HEK293 (cell line): ENCODE results near the gene ZSWIM4.

Experiments
- HOXA7 ChIP-seq: sonication (generic); formaldehyde crosslinking; IDR thresholded peaks from 2 replicates; pipeline ENCODE4 v1.8.1; 2022; ENCODE audit warnings: missing genetic modification reagents, borderline replicate concordance
- MEIS1 ChIP-seq: sonication (generic); formaldehyde crosslinking; IDR thresholded peaks from 2 replicates; pipeline ENCODE4 v1.8.1; 2022; ENCODE audit warnings: missing genetic modification reagents, mild to moderate bottlenecking, borderline replicate concordance
- OSR2 ChIP-seq: fragments of 450-650 bp; formaldehyde crosslinking; IDR thresholded peaks from 2 replicates; pipeline ENCODE4 v1.5.1; 2016; ENCODE audit warnings: missing biosample characterization, missing genetic modification characterization
- SALL2 ChIP-seq: fragments of 450-650 bp; formaldehyde crosslinking; IDR thresholded peaks from 2 replicates; pipeline ENCODE4 v1.5.0; 2017; ENCODE audit warnings: missing biosample characterization, mild to moderate bottlenecking, missing genetic modification characterization, borderline replicate concordance
- SCRT2 ChIP-seq: fragments of 450-650 bp; formaldehyde crosslinking; IDR thresholded peaks from 2 replicates; pipeline ENCODE4 v1.5.1; 2016; ENCODE audit warnings: missing biosample characterization, missing genetic modification characterization
- SP3 ChIP-seq: fragments of 450-650 bp; formaldehyde crosslinking; IDR thresholded peaks from 2 replicates; pipeline ENCODE4 v1.5.1; 2016; ENCODE audit warnings: missing biosample characterization, missing genetic modification characterization
- TCF7L2 ChIP-seq: IDR thresholded peaks from 2 replicates; pipeline ENCODE4 v1.6.1; 2011; ENCODE audit warnings: low read depth, mild to moderate bottlenecking, inconsistent platforms, low read length, moderate library complexity, borderline replicate concordance
- TRIM28 ChIP-seq: IDR thresholded peaks from 2 replicates; pipeline ENCODE4 v1.6.1; 2011; ENCODE audit warnings: low read length, control low read depth, borderline replicate concordance
- YY1 ChIP-seq: fragments of 450-650 bp; formaldehyde crosslinking; IDR thresholded peaks from 2 replicates; pipeline ENCODE4 v1.5.1; 2018; ENCODE audit warnings: missing biosample characterization, missing genetic modification characterization
- ZBTB8A ChIP-seq: fragments of 450-650 bp; formaldehyde crosslinking; IDR thresholded peaks from 2 replicates; pipeline ENCODE4 v1.5.1; 2016; ENCODE audit warnings: missing biosample characterization, missing genetic modification characterization
- ZNF138 ChIP-seq: fragments of 450-650 bp; formaldehyde crosslinking; IDR thresholded peaks from 2 replicates; pipeline ENCODE4 v1.5.1; 2016; ENCODE audit warnings: missing biosample characterization, missing genetic modification characterization, borderline replicate concordance
- ZNF248 ChIP-seq: fragments of 450-650 bp; formaldehyde crosslinking; IDR thresholded peaks from 2 replicates; pipeline ENCODE4 v1.5.1; 2017; ENCODE audit warnings: missing biosample characterization, missing genetic modification characterization
- ZNF394 ChIP-seq: fragments of 450-650 bp; formaldehyde crosslinking; IDR thresholded peaks from 2 replicates; pipeline ENCODE4 v1.5.1; 2016; ENCODE audit warnings: missing biosample characterization, missing genetic modification characterization, mild to moderate bottlenecking, moderate library complexity, borderline replicate concordance
- ZNF501 ChIP-seq: fragments of 450-650 bp; formaldehyde crosslinking; IDR thresholded peaks from 2 replicates; pipeline ENCODE4 v1.5.1; 2016; ENCODE audit warnings: missing biosample characterization, missing genetic modification characterization
- ZNF521 ChIP-seq: fragments of 450-650 bp; formaldehyde crosslinking; IDR thresholded peaks from 2 replicates; pipeline ENCODE4 v1.5.1; 2017; ENCODE audit warnings: missing biosample characterization, mild to moderate bottlenecking, missing genetic modification characterization
- ZNF530 ChIP-seq: fragments of 450-650 bp; formaldehyde crosslinking; IDR thresholded peaks from 2 replicates; pipeline ENCODE4 v1.5.1; 2016; ENCODE audit warnings: low read depth, missing biosample characterization, missing genetic modification characterization
- ZNF561 ChIP-seq: fragments of 450-650 bp; IDR thresholded peaks from 2 replicates; pipeline ENCODE4 v1.5.1; 2018; ENCODE audit warnings: missing biosample characterization, missing genetic modification characterization, borderline replicate concordance
- ZNF654 ChIP-seq: fragments of 450-650 bp; formaldehyde crosslinking; IDR thresholded peaks from 2 replicates; pipeline ENCODE4 v1.5.1; 2016; ENCODE audit warnings: low read depth, missing biosample characterization, missing genetic modification characterization
- ZNF747 ChIP-seq: fragments of 450-650 bp; formaldehyde crosslinking; IDR thresholded peaks from 2 replicates; pipeline ENCODE4 v1.5.1; 2016; ENCODE audit warnings: missing biosample characterization, missing genetic modification characterization
- ZNF76 ChIP-seq: fragments of 450-650 bp; formaldehyde crosslinking; IDR thresholded peaks from 2 replicates; pipeline ENCODE4; 2016; ENCODE audit warnings: low read depth, missing biosample characterization, missing genetic modification characterization, borderline replicate concordance
- ZSCAN30 ChIP-seq: fragments of 450-650 bp; IDR thresholded peaks from 2 replicates; pipeline ENCODE4 v1.5.1; 2018; ENCODE audit warnings: missing biosample characterization, mild to moderate bottlenecking, missing genetic modification characterization, moderate library complexity
- TF ChIP-seq, protein P1 (sequence below): fragments of 450-650 bp; formaldehyde crosslinking; IDR thresholded peaks from 2 replicates; pipeline ENCODE4 v1.5.1; 2016; ENCODE audit warnings: missing biosample characterization, missing genetic modification characterization
- TF ChIP-seq, protein P2 (sequence below): fragments of 450-650 bp; formaldehyde crosslinking; IDR thresholded peaks from 2 replicates; pipeline ENCODE4 v1.5.1; 2016; ENCODE audit warnings: missing biosample characterization, missing genetic modification characterization, low read depth
- TF ChIP-seq, protein P3 (sequence below): fragments of 450-650 bp; formaldehyde crosslinking; IDR thresholded peaks from 2 replicates; pipeline ENCODE4 v1.5.1; 2016; ENCODE audit warnings: missing biosample characterization, missing genetic modification characterization
- TF ChIP-seq, protein P4 (sequence below): fragments of 450-650 bp; formaldehyde crosslinking; IDR thresholded peaks from 2 replicates; pipeline ENCODE4 v1.5.1; 2016; ENCODE audit warnings: missing biosample characterization, missing genetic modification characterization
- TF ChIP-seq, protein P5 (sequence below): fragments of 450-650 bp; formaldehyde crosslinking; IDR thresholded peaks from 2 replicates; pipeline ENCODE4 v1.5.1; 2017; ENCODE audit warnings: missing biosample characterization, missing genetic modification characterization
- TF ChIP-seq, protein P6 (sequence below): fragments of 450-650 bp; formaldehyde crosslinking; IDR thresholded peaks from 2 replicates; pipeline ENCODE4 v1.5.1; 2016; ENCODE audit warnings: missing biosample characterization, missing genetic modification characterization
- TF ChIP-seq, protein P7 (sequence below): fragments of 450-650 bp; formaldehyde crosslinking; IDR thresholded peaks from 2 replicates; pipeline ENCODE4 v1.5.1; 2016; ENCODE audit warnings: missing biosample characterization, missing genetic modification characterization, low read depth

ZSWIM4 gene

DNA sequence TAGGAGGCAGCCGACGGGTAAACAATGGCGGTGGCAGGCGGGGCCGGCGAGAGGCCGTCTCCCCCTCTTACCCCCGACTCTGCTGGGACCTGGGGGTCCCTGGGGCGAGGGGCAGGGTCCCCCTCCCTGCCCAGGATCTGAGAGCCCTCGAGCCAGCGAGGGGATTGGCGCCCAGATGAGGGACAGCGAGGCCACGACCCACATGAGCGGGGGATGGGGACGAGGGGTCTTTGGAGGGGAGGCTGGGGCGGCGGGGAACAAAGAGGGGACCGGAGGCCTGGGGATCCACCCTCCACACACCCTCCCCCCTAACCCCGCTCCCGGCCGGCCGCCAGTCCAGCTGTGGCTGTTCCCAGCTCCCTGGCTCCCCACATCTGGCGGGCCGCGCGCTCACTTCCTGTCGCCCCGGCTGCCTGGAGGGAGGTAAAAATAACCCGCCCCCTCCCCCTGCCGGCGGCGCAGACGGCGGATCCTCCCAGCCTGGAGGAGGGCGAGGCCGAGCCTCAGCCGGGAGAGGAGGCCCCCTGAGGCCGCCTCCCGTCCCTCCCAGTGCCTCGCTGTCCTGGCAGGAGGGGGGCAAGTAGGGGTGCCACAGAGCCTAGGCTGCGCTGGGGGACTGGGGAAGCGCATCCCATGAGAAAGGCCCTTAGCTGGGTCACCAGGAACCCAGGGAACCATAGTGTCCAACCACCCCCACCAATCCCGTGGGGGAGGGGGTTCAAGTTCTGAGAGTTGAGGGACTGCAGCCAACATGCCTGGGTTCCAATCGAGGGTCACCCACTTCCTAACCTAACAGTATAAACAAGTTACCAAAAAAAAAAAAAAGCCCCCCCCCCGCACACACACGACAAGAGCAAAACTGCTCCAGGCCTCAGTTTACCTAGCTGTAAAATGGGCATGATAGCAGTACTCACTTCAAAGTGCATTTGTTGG, 52.4 kb downstream of the ZSWIM4 start (continued):
- TF ChIP-seq SALL2 (tag by site-specific recombination) (no peak), ZNF530 (tag by site-specific recombination) (no peak), ZNF248 (tag by site-specific recombination) (no peak), ZNF521 (tag by site-specific recombination) (no peak), ZNF138 (tag by site-specific recombination) (no peak), OSR2 (tag by site-specific recombination) (peak; percentile 43; the same call in 1 of the 2 replicates), SP3 (peak; percentile 54), SCRT2 (tag by site-specific recombination) (no peak), ZSCAN30 (tag by site-specific recombination) (peak; percentile 88), ZNF747 (no peak), HOXA7 (no peak), ZNF394 (tag by site-specific recombination) (no peak), YY1 (tag by site-specific recombination) (peak; percentile 68), TCF7L2 (no peak), ZBTB8A (tag by site-specific recombination) (peak; percentile 69; the same call in 1 of the 2 replicates), ZNF654 (0 out of 2 replicates have a peak, but pooled peaks have one; percentile 10), TRIM28 (no peak), ZNF76 (no peak), ZNF561 (peak; percentile 89), ZNF501 (no peak), MEIS1 (no peak)
- TF ChIP-seq, protein P1, sequence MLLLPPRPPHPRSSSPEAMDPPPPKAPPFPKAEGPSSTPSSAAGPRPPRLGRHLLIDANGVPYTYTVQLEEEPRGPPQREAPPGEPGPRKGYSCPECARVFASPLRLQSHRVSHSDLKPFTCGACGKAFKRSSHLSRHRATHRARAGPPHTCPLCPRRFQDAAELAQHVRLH (tag by site-specific recombination): peak; percentile 65; the same call in 1 of the 2 replicates
- TF ChIP-seq, protein P2, sequence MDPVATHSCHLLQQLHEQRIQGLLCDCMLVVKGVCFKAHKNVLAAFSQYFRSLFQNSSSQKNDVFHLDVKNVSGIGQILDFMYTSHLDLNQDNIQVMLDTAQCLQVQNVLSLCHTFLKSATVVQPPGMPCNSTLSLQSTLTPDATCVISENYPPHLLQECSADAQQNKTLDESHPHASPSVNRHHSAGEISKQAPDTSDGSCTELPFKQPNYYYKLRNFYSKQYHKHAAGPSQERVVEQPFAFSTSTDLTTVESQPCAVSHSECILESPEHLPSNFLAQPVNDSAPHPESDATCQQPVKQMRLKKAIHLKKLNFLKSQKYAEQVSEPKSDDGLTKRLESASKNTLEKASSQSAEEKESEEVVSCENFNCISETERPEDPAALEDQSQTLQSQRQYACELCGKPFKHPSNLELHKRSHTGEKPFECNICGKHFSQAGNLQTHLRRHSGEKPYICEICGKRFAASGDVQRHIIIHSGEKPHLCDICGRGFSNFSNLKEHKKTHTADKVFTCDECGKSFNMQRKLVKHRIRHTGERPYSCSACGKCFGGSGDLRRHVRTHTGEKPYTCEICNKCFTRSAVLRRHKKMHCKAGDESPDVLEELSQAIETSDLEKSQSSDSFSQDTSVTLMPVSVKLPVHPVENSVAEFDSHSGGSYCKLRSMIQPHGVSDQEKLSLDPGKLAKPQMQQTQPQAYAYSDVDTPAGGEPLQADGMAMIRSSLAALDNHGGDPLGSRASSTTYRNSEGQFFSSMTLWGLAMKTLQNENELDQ (tag by site-specific recombination): no peak
- TF ChIP-seq, protein P3, sequence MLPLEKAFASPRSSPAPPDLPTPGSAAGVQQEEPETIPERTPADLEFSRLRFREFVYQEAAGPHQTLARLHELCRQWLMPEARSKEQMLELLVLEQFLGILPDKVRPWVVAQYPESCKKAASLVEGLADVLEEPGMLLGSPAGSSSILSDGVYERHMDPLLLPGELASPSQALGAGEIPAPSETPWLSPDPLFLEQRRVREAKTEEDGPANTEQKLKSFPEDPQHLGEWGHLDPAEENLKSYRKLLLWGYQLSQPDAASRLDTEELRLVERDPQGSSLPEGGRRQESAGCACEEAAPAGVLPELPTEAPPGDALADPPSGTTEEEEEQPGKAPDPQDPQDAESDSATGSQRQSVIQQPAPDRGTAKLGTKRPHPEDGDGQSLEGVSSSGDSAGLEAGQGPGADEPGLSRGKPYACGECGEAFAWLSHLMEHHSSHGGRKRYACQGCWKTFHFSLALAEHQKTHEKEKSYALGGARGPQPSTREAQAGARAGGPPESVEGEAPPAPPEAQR (tag by site-specific recombination): peak; percentile 85; the same call in 1 of the 2 replicates
- TF ChIP-seq, protein P4, sequence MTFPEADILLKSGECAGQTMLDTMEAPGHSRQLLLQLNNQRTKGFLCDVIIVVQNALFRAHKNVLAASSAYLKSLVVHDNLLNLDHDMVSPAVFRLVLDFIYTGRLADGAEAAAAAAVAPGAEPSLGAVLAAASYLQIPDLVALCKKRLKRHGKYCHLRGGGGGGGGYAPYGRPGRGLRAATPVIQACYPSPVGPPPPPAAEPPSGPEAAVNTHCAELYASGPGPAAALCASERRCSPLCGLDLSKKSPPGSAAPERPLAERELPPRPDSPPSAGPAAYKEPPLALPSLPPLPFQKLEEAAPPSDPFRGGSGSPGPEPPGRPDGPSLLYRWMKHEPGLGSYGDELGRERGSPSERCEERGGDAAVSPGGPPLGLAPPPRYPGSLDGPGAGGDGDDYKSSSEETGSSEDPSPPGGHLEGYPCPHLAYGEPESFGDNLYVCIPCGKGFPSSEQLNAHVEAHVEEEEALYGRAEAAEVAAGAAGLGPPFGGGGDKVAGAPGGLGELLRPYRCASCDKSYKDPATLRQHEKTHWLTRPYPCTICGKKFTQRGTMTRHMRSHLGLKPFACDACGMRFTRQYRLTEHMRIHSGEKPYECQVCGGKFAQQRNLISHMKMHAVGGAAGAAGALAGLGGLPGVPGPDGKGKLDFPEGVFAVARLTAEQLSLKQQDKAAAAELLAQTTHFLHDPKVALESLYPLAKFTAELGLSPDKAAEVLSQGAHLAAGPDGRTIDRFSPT: peak; percentile 92
- TF ChIP-seq, protein P5, sequence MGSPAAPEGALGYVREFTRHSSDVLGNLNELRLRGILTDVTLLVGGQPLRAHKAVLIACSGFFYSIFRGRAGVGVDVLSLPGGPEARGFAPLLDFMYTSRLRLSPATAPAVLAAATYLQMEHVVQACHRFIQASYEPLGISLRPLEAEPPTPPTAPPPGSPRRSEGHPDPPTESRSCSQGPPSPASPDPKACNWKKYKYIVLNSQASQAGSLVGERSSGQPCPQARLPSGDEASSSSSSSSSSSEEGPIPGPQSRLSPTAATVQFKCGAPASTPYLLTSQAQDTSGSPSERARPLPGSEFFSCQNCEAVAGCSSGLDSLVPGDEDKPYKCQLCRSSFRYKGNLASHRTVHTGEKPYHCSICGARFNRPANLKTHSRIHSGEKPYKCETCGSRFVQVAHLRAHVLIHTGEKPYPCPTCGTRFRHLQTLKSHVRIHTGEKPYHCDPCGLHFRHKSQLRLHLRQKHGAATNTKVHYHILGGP (tag by site-specific recombination): no peak
- TF ChIP-seq, protein P6, sequence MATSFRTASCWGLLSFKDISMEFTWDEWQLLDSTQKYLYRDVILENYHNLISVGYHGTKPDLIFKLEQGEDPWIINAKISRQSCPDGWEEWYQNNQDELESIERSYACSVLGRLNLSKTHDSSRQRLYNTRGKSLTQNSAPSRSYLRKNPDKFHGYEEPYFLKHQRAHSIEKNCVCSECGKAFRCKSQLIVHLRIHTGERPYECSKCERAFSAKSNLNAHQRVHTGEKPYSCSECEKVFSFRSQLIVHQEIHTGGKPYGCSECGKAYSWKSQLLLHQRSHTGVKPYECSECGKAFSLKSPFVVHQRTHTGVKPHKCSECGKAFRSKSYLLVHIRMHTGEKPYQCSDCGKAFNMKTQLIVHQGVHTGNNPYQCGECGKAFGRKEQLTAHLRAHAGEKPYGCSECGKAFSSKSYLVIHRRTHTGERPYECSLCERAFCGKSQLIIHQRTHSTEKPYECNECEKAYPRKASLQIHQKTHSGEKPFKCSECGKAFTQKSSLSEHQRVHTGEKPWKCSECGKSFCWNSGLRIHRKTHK: no peak
- TF ChIP-seq, protein P7, sequence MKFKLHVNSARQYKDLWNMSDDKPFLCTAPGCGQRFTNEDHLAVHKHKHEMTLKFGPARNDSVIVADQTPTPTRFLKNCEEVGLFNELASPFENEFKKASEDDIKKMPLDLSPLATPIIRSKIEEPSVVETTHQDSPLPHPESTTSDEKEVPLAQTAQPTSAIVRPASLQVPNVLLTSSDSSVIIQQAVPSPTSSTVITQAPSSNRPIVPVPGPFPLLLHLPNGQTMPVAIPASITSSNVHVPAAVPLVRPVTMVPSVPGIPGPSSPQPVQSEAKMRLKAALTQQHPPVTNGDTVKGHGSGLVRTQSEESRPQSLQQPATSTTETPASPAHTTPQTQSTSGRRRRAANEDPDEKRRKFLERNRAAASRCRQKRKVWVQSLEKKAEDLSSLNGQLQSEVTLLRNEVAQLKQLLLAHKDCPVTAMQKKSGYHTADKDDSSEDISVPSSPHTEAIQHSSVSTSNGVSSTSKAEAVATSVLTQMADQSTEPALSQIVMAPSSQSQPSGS (tag by site-specific recombination): no peak
